Transverse colon (tissue), 4 donors: Measurements from ENCODE around the gene DMD. TPM values are rescaled to one million over a fixed set of nuclear protein-coding genes. Genes with fewer than 3 reads are reported as not detected.

Source experiments
- DNase-seq: peaks from one replicate; pipeline ENCODE4 v3.0.0-alpha.2; 2019
- H3K27ac ChIP-seq, 4 donors: fragments of 200-600 bp; sonication (generic); 2 replicates each; pipeline ENCODE4 v1.5.1; 2016 to 2018; ENCODE audit warnings: inconsistent platforms in 4 of 4
- H3K27me3 ChIP-seq: fragments of 200-600 bp; sonication (generic); 2 replicates; pipeline ENCODE4 v1.5.1; 2017; ENCODE audit warnings: inconsistent platforms
- H3K36me3 ChIP-seq, 4 donors: fragments of 200-600 bp; sonication (generic); 2 replicates each; pipeline ENCODE4 v1.5.1; 2017 to 2019; ENCODE audit warnings: inconsistent platforms in 4 of 4
- H3K4me1 ChIP-seq, 4 donors: fragments of 200-600 bp; sonication (generic); 2 replicates each; pipeline ENCODE4 v1.5.1; 2017 to 2020; ENCODE audit warnings: inconsistent platforms in 4 of 4
- H3K4me3 ChIP-seq, 4 donors: fragments of 200-600 bp; sonication (generic); 1 replicate in 1 of 4; 2 replicates in 3 of 4; pipeline versions ENCODE4 v1.5.1 to v1.6.1; 2017 to 2019; ENCODE audit warnings: inconsistent platforms in 4 of 4
- H3K9me3 ChIP-seq, 2 donors: fragments of 200-600 bp; sonication (generic); 2 replicates each; pipeline ENCODE4 v1.5.1; 2017 to 2019; ENCODE audit warnings: inconsistent platforms in 2 of 2
- CTCF ChIP-seq, 5 experiments: fragments of 200-600 bp in 3 of 5; fragments of 450-650 bp in 2 of 5; sonication (generic) in 3 of 5; IDR thresholded peaks; 1 replicate in 2 of 5; 2 replicates in 3 of 5; pipeline ENCODE4 v1.5.1; 2016 to 2017; ENCODE audit warnings: antibody characterized with exemption in 5 of 5, inconsistent platforms in 3 of 5, mild to moderate bottlenecking in 2 of 5, moderate library complexity in 1 of 5
- EP300 ChIP-seq: sonication (generic); formaldehyde crosslinking; IDR thresholded peaks from one replicate; pipeline ENCODE4 v1.6.1; 2017; ENCODE audit warnings: antibody characterized with exemption, low read depth
- POLR2A ChIP-seq: fragments of 450-650 bp; IDR thresholded peaks from one replicate; pipeline ENCODE4 v1.6.1; 2016; ENCODE audit warnings: antibody characterized with exemption, mild to moderate bottlenecking, moderate library complexity
- POLR2AphosphoS5 ChIP-seq, 3 donors: sonication (generic); formaldehyde crosslinking; IDR thresholded peaks; one replicate each; pipeline ENCODE4 v1.6.1; 2016; ENCODE audit warnings: antibody characterized with exemption in 3 of 3
- WGBS, 2 donors: methylation state at CpG; one replicate each; pipeline ENCODE4 v1.1.5; 2018; ENCODE audit warnings: low coverage in 1 of 2; 5-methylcytosine and 5-hydroxymethylcytosine counted together
- in situ Hi-C, 4 donors: fragments of 200-750 bp; cut with MboI; loops; one replicate each; pipeline versions ENCODE4 v1.15.0 to v1.15.1; 2017; ENCODE audit warnings: low sequenced_read_pairs in 3 of 4, low pct_ligation_motif_present in 1 of 4, low pct_unique_long_range_greater_than_20kb in 1 of 4
- intact Hi-C: fragments of 100-400 bp; cut with DNase I; formaldehyde crosslinking; loops from one replicate; pipeline ENCODE4 v1.15.1; 2023; ENCODE audit warnings: low total_unique reads
- total RNA-seq, 4 donors: library from RNA; depleted of rRNA; stranded (reverse); fragments of >200 nt; gene quantifications; one replicate each; pipeline ENCODE4 v1.1.0, GENCODE V29; 2016

The DMD gene
- total RNA-seq, 4 donors from 2014 or later: 20.9 to 44.6 (median 32.5) TPM

- Histone ChIP-seq H3K27me3 (no peaks in the 10 kb centered on the region), H3K9me3 (no peaks in the 10 kb centered on the region), H3K4me1 (no peaks in the 10 kb centered on the region), H3K36me3 (no peaks in the 10 kb centered on the region), H3K4me3 (no peak overlapping the region), H3K27ac (no peak overlapping the region)
- intact Hi-C loops (no loop called here), in situ Hi-C loops (no loop called here)
- DNase-seq: no peak
- TF ChIP-seq EP300 (no peak), CTCF (IDR thresholded peaks at IDR 0.05) (no peak), POLR2A (no peak), POLR2AphosphoS5 (IDR thresholded peaks at IDR 0.05) (no peak)
- 74 to 79% methylated on average over 2 to 3 of the region's 3 CpGs for WGBS, 2 donors
Measured at GRCh38 chrX:32642283-32642682, 569.1 kb downstream of the DMD start.

GRCh38 chrX:32618154-32618553 lies 593.2 kb downstream of the DMD start:
- Histone ChIP-seq H3K4me1 (no peaks in the 10 kb centered on the region), H3K4me3 (no peak overlapping the region), H3K36me3 (no peaks in the 10 kb centered on the region), H3K27me3 (no peaks in the 10 kb centered on the region), H3K9me3 (no peaks in the 10 kb centered on the region), H3K27ac (no peak overlapping the region)
- intact Hi-C loops (no loop called here), in situ Hi-C loops (no loop called here)
- no peak for TF ChIP-seq CTCF (IDR thresholded peaks at IDR 0.05)
- TF ChIP-seq POLR2AphosphoS5 (IDR thresholded peaks at IDR 0.05): no peak
- no peak for TF ChIP-seq EP300
- no peak for TF ChIP-seq POLR2A
- WGBS, 2 donors: 65% methylated on average over 5 of the region's 5 CpGs; no CpG with 5 or more reads in 1 of the 2 donors
- DNase-seq: no peak

GRCh38 chrX:32614707-32615106 lies 596.6 kb downstream of the DMD start:
- DNase-seq: no peak
- intact Hi-C loops: no loop called here
- in situ Hi-C loops: no loop called here

GRCh38 chrX:32599156-32599555 lies 612.2 kb downstream of the DMD start:
- Histone ChIP-seq H3K4me3 (no peak overlapping the region), H3K27me3 (no peaks in the 10 kb centered on the region), H3K27ac (no peak overlapping the region), H3K36me3 (no peaks in the 10 kb centered on the region), H3K9me3 (no peaks in the 10 kb centered on the region), H3K4me1 (no peaks in the 10 kb centered on the region)
- no peak for DNase-seq
- in situ Hi-C loops: no loop called here
- TF ChIP-seq CTCF (IDR thresholded peaks at IDR 0.05) (no peak), POLR2A (no peak), POLR2AphosphoS5 (IDR thresholded peaks at IDR 0.05) (no peak), EP300 (no peak)
- intact Hi-C loops: no loop called here
- 61 to 67% methylated on average over 3 to 4 of the region's 4 CpGs for WGBS, 2 donors

More at GRCh38 chrX:32614707-32615106, 596.6 kb downstream of the DMD start:
- H3K27ac ChIP-seq: no peak overlapping the region
- TF ChIP-seq EP300: no peak
- no peak overlapping the region for H3K4me3 ChIP-seq
- H3K36me3 ChIP-seq: no peaks in the 10 kb centered on the region
- 66 to 86% methylated on average over 2 of the region's 2 CpGs for WGBS, 2 donors
- no peaks in the 10 kb centered on the region for H3K4me1 ChIP-seq
- no peaks in the 10 kb centered on the region for H3K27me3 ChIP-seq
- no peaks in the 10 kb centered on the region for H3K9me3 ChIP-seq

- no peaks in the 10 kb centered on the region for H3K9me3 ChIP-seq
- intact Hi-C loops (no loop called here), in situ Hi-C loops (no loop called here)
- DNase-seq: no peak
- no peak overlapping the region for H3K27ac ChIP-seq
- no peaks in the 10 kb centered on the region for H3K27me3 ChIP-seq
- TF ChIP-seq CTCF (IDR thresholded peaks at IDR 0.05) (no peak), EP300 (no peak), POLR2A (no peak), POLR2AphosphoS5 (IDR thresholded peaks at IDR 0.05) (no peak)
- H3K36me3 ChIP-seq: no peaks in the 10 kb centered on the region
- H3K4me1 ChIP-seq: no peaks in the 10 kb centered on the region
- 72 to 82% methylated on average over 4 of the region's 4 CpGs for WGBS, 2 donors
- no peak overlapping the region for H3K4me3 ChIP-seq
Measured at GRCh38 chrX:32598707-32599106, 612.6 kb downstream of the DMD start.
